GM12878 (cell line): Measurements from ENCODE around the gene ZNF669.

Experiments used
- MYC ChIP-seq: IDR thresholded peaks from 2 replicates; pipeline ENCODE4 v1.6.1; 2011; ENCODE audit warnings: mild to moderate bottlenecking, low read length, moderate library complexity, inconsistent platforms; ENCODE audit not compliant: insufficient read depth, insufficient replicate concordance, insufficient read length, severe bottlenecking
- POLR2AphosphoS5 ChIP-seq: IDR thresholded peaks from 2 replicates; pipeline ENCODE4 v1.6.1; 2011; ENCODE audit warnings: mild to moderate bottlenecking, low read length, inconsistent platforms
- TF ChIP-seq, protein P1 (sequence below): IDR thresholded peaks from 2 replicates; pipeline ENCODE4 v1.6.1; 2012; ENCODE audit warnings: low read depth, low read length, improper control_type of control experiment
- TF ChIP-seq, protein P2 (sequence below): fragments of 450-650 bp; IDR thresholded peaks from 2 replicates; pipeline ENCODE4 v1.6.1; 2017; ENCODE audit warnings: mild to moderate bottlenecking, moderate library complexity

DNA sequence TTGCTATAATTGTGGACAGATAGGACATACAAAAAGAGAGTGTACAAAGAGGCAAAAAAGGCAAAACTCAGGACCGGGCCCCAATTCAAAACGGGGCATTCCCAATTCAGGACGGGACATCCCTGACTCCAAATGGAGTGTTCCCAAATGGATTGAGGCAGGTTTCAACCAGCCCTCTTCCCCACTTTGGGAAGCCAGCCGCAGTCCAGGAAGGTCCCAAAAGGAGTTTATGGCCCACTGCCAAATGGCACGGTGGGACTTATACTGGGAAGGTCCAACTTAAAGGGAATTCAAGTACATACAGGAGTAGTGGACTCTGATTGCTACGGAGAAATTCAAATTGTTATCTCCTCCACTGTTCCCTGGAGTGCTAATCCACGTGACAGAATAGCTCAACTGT, 3.5 kb upstream of the ZNF669 start:
- no peak for TF ChIP-seq POLR2AphosphoS5
- no peak for TF ChIP-seq MYC
- TF ChIP-seq, protein P1, sequence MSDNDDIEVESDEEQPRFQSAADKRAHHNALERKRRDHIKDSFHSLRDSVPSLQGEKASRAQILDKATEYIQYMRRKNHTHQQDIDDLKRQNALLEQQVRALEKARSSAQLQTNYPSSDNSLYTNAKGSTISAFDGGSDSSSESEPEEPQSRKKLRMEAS: no peak
- TF ChIP-seq, protein P2, sequence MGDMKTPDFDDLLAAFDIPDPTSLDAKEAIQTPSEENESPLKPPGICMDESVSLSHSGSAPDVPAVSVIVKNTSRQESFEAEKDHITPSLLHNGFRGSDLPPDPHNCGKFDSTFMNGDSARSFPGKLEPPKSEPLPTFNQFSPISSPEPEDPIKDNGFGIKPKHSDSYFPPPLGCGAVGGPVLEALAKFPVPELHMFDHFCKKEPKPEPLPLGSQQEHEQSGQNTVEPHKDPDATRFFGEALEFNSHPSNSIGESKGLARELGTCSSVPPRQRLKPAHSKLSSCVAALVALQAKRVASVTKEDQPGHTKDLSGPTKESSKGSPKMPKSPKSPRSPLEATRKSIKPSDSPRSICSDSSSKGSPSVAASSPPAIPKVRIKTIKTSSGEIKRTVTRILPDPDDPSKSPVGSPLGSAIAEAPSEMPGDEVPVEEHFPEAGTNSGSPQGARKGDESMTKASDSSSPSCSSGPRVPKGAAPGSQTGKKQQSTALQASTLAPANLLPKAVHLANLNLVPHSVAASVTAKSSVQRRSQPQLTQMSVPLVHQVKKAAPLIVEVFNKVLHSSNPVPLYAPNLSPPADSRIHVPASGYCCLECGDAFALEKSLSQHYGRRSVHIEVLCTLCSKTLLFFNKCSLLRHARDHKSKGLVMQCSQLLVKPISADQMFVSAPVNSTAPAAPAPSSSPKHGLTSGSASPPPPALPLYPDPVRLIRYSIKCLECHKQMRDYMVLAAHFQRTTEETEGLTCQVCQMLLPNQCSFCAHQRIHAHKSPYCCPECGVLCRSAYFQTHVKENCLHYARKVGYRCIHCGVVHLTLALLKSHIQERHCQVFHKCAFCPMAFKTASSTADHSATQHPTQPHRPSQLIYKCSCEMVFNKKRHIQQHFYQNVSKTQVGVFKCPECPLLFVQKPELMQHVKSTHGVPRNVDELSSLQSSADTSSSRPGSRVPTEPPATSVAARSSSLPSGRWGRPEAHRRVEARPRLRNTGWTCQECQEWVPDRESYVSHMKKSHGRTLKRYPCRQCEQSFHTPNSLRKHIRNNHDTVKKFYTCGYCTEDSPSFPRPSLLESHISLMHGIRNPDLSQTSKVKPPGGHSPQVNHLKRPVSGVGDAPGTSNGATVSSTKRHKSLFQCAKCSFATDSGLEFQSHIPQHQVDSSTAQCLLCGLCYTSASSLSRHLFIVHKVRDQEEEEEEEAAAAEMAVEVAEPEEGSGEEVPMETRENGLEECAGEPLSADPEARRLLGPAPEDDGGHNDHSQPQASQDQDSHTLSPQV: no peak
